ENCODE data around the gene HOXD10. TPM values are rescaled to one million over a fixed set of nuclear protein-coding genes. Genes with fewer than 3 reads are reported as not detected.

The HOXD10 gene
- total RNA-seq, 1 donor = not detected

DNA sequence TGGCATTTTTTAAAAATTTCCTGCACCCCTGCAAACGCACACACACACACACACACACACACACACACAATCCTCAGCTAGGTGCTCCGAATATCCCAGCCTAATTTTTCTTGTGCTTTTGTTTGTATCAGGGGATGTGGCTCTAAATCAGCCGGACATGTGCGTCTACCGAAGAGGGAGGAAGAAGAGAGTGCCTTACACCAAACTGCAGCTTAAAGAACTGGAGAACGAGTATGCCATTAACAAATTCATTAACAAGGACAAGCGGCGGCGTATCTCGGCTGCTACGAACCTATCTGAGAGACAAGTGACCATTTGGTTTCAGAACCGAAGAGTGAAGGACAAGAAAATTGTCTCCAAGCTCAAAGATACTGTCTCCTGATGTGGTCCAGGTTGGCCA lies 22.2 kb upstream of the HOXD10 start:
- DNase-seq (ENCODE audit: low read depth in 2 of 3, low spot score in 2 of 3) = no peak

GRCh38 chr2:176095421-176095820 lies 21.2 kb upstream of the HOXD10 start:
- no peak for DNase-seq (ENCODE audit: low read depth in 2 of 3, low spot score in 2 of 3)

- DNase-seq (ENCODE audit: low read depth in 2 of 3, low spot score in 2 of 3) = peak in 1 of 3 donors; percentile 56
These were observed 20.2 kb upstream of the HOXD10 start for GRCh38 chr2:176096243-176096985.

DNA sequence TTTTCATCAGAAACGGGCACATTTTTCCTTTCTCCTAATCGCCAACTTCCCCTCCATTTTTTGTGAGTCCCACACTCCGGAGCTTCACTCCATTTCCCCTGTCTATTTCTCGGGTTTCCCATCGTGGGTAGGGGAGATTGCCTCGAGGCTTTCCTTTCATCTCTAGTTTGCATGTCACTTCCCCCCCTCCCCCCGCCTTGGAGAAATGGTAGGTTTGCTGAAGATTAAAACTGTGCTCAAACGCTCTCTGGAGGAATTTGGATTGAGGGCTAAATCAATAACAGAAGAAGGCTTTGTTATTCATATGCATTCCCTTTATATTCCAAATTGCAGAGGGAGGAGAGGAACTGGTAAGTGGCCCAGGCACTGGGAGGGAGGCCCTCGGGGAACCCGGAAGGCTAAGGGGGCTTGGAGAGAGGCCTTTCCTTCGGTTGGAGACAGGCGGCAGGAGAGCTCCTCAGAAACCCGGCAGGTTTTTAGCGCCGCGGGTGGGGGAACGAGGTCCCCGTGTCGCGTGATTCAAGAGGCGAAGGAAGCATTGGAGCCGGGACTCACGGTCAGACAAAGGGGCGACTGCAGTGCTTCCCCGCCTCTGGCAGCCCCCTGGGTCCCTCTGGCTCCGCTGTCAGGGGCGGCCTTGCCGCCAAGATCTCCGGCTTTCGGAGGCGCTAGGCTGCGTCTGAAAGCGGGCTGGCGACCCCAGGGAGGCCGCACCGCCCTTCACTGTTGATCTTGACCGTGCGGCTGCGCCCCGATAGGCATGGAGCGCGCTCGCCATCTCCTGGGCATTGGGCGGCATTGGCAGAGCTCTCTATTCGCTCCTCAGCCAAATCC lies 19.4 kb upstream of the HOXD10 start:
- DNase-seq (ENCODE audit: low read depth in 2 of 3, low spot score in 2 of 3) = peak in 2 of 3 donors; percentile 80

DNA sequence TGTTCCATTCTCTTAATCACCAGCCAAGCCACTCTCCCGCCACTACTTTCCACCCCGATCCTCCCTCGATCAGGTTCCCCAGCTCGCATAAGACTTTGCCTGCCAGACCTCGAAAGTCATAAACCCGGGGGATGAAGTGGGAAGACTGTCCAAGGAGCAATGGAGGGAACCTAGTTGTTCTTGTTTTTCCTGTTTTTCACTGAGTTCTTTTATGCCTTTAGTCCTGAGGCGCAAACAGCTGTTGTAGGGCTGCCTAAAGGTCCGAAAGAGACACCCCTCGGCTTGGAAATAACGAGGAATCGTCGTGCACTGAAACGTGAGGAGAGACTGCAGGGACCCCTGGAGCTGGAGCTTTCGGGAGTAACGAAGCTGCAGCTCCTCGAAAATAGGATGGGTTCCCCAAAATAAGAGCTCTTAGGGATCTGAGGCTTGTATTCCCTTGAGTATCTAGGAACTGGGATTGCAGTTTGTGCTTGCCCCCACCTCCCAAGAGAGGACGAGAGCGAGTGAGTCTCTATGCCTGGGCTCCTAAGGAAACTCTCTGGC lies 18.7 kb upstream of the HOXD10 start:
- DNase-seq (ENCODE audit: low read depth in 2 of 3, low spot score in 2 of 3) = no peak

GRCh38 chr2:176098366-176099158 lies 18.0 kb upstream of the HOXD10 start:
- no peak for DNase-seq (ENCODE audit: low read depth in 2 of 3, low spot score in 2 of 3)

DNA sequence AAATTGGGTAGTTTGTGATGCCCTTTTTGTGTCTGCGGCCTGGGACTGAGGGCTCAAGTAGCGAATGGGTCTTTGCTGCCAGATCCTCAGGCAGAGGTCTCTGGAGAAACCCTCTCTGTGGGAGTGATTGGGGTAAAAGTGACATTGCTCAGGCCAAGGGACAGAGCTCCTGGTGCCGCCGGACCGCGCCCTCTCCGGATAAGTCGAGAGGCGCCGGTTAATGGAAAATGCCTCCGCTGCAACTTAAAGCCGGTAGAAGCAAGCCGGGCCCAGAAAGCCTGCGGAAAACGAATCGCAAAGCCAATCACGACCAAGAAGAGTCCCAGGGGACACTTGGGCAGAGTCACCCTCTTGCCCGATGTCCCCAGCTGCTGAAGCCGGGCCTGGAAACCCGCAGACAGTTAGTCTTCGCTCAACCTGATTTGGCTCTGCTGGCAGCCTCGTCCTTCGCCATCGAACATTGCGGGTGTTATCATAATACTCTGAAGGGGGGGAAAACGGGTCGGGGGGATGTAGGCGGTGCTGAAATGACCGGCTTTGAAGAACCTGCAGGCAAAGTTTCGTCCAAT lies 17.3 kb upstream of the HOXD10 start:
- DNase-seq (ENCODE audit: low read depth in 2 of 3, low spot score in 2 of 3) = no peak

DNA sequence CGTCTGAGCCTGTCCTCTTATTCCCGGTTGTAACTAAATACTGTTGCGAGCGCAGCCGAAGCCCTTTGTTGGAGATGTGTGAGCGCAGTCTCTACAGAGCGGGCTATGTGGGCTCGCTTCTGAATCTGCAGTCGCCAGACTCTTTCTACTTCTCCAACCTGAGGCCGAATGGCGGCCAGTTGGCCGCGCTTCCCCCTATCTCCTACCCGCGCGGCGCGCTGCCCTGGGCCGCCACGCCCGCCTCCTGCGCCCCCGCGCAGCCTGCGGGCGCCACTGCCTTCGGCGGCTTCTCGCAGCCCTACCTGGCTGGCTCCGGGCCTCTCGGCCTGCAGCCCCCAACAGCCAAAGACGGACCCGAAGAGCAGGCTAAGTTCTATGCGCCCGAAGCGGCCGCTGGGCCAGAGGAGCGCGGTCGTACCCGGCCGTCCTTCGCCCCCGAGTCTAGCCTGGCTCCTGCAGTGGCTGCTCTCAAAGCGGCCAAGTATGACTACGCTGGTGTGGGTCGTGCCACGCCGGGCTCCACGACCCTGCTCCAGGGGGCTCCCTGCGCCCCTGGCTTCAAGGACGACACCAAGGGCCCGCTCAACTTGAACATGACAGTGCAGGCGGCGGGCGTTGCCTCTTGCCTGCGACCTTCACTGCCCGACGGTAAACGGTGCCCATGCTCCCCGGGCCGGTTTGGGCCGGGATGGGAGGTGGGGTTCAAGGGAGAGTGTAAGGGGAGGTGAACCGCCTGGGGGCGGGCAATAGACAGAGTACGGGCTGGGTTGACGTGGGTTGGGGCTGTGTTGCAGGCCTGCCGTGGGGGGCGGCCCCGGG lies 16.6 kb upstream of the HOXD10 start, which contains the start of gene HOXD12:
Gene HOXD12, plus strand, starts transcription at position 68 of the 819 bp plus-strand sequence. Its CDS starts 7 bp downstream, at position 75.
- DNase-seq (ENCODE audit: low read depth in 2 of 3, low spot score in 2 of 3) = no peak

DNA sequence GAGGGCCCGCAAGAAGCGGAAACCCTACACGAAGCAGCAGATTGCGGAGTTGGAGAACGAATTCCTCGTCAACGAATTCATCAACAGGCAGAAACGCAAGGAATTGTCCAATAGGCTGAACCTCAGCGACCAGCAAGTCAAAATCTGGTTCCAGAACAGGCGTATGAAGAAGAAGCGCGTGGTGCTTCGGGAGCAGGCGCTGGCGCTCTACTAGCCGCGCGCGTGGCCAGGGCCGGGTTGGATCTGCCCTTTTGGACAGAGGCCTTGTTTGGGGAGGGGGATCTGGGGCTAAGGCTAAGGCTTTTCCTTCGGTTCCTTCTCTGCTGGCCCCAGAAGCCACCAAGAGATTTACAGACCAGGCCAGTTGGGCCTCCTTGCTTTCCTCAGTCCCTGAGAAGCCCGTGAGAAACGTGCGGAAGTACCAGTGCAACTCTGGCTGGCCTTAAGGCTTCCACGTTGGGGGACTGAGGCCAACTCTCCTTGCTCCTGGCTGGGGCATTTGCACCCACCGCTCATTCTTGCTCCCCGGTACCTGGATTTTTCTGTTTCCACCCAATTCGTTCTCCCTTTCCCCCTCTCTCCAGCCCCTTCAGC lies 15.9 kb upstream of the HOXD10 start:
- DNase-seq (ENCODE audit: low read depth in 2 of 3, low spot score in 2 of 3) = no peak

DNA sequence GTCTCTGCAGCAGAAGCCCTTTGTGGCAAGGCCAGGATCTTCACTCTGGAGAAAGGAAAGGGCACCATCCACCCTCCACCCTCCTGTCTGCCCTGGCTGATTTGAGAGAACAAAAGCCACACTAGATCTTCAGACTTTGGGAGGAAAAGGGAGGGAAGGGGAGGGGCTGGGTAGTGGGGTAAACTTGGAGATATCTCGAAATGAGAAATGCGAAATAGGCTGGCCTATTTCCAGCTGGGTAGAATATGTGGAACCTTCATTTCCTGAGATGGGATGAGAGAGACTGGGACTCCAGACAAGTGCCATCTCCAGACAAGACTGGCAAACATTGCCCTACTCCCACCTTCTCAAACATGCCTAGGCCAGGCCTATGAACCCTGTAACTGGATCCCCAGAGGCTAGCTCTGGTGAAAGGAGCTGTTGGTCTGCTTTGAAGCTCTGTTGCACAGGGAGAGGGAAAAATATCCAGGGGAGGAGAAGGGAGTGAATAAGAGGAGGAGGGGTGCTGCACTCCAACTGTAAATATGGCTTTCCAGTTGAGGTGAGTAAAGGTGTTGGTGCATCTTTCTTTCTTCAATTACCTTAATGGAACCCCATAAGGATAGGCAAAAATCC lies 15.3 kb upstream of the HOXD10 start:
- no peak for DNase-seq (ENCODE audit: low read depth in 2 of 3, low spot score in 2 of 3)

- DNase-seq (ENCODE audit: low read depth in 2 of 3, low spot score in 2 of 3) = no peak
These were observed 14.7 kb upstream of the HOXD10 start for GRCh38 chr2:176101842-176102241.

- DNase-seq (ENCODE audit: low read depth in 2 of 3, low spot score in 2 of 3) = no peak
These were observed 14.2 kb upstream of the HOXD10 start for GRCh38 chr2:176102309-176102866.

GRCh38 chr2:176103194-176103593 lies 13.4 kb upstream of the HOXD10 start:
- no peak for DNase-seq (ENCODE audit: low read depth in 2 of 3, low spot score in 2 of 3)

GRCh38 chr2:176103742-176104315 lies 12.7 kb upstream of the HOXD10 start:
- no peak for DNase-seq (ENCODE audit: low read depth in 2 of 3, low spot score in 2 of 3)

DNA sequence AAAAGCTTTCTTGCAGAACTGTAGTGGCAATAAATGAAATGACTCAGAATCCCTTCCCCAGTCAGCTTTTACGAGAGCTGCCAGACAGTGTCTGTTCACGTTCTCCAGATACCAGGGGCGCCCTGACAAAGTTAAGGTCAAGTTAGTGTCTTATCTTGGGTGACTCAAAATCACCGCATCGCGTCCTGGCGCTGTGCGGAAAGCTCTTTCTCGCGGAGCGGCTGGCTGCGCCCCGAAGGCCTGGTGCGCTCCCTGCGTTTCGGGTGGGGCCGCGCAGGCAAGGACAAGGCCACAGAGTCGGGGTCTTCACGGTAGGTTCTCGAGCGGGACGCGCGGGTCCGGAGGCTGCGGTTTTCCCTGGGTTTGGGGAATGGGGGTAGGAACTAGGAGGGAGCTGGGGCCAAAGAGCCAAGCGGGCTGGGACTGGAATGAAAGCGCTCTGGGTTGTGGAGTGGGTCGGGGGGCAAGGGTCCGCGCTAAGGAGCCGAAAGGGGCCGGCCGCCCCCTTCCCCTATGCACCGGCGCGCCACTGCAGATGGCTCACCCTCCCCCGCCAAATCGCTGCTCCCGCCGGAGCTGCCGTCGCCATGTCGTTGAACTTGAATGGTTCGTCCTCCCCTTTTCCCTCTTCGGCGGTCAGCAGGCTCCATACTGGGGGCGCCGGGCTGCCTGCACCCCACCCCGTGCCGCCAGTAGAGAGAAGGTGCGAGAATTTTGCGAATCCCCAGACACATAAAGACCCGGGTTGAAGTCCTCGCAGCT lies 12.1 kb upstream of the HOXD10 start:
- DNase-seq (ENCODE audit: low read depth in 2 of 3, low spot score in 2 of 3) = no peak

DNA sequence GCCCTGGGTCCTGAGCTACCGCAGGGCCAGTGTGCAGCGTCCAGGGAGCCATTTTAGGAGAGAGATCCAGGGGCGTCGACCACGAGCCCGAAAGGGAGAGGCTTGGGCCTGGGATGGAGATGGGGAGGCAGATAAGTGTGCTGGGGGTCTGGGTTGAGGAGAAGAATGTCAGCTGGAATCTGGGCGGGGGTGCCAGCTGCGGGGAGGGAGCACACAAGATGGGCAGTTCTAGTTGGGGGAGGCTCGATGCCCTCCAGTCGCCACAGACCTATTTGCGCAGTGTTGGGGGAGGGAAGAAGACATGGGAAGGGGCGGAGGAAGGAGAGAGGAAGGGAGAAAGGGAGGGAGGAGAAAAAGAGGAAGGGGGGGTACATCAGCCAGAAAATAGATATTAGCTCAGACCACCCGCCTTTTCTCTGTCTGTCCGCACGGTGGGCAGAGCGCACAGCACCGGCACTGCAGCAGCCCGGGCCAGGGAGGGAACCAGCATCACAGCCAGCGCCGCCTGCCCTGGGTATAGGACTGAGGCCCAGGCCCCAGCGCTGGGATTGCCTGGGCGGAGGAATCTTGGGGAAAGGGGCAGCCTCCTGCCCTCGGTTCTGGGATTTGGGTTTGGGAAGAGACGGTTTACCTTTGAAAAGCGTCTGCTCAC lies 11.4 kb upstream of the HOXD10 start:
- no peak for DNase-seq (ENCODE audit: low read depth in 2 of 3, low spot score in 2 of 3)
